Astrocyte of the spinal cord (primary cell): ENCODE measurements around the gene ALDOB.

Experiments
- DNase-seq: peaks from one replicate; pipeline ENCODE4 v3.0.0; 2011; ENCODE audit warnings: low read depth, low spot score
- H3K4me3 ChIP-seq: 2 replicates; pipeline ENCODE4 v1.5.1; 2011; ENCODE audit warnings: low read depth, mild to moderate bottlenecking, low read length, moderate library complexity
- in situ Hi-C: cut with HindIII; loops from 2 replicates; pipeline ENCODE4 v1.10.0; 2017; ENCODE audit warnings: low sequenced_read_pairs
- TF ChIP-seq, protein P1 (sequence below): IDR thresholded peaks from 2 replicates; pipeline ENCODE4 v1.5.1; 2012; ENCODE audit warnings: low read depth, mild to moderate bottlenecking, low read length, inconsistent platforms

ALDOB gene

DNA sequence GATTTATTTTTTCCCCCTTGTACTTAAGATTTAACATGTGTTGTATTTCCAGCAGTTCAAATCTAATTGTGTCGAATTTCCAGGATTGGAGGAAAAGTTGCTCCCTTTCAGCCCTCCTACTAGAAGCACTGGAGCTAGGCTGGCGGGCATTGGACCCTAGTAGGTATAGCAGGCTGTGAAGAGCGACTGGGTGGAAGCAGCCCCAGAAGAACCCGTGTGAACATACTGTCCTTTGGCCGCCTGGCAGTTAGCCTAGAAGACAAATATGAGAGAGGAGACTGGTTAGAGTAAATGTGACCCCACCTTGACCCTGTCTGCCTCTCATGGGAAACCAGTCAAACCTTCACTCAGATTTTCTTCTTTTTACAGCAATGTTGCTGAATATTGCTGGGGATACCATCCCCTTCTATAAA lies 13.9 kb downstream of the ALDOB start:
- DNase-seq, result peak; percentile 25
- TF ChIP-seq, protein P1, sequence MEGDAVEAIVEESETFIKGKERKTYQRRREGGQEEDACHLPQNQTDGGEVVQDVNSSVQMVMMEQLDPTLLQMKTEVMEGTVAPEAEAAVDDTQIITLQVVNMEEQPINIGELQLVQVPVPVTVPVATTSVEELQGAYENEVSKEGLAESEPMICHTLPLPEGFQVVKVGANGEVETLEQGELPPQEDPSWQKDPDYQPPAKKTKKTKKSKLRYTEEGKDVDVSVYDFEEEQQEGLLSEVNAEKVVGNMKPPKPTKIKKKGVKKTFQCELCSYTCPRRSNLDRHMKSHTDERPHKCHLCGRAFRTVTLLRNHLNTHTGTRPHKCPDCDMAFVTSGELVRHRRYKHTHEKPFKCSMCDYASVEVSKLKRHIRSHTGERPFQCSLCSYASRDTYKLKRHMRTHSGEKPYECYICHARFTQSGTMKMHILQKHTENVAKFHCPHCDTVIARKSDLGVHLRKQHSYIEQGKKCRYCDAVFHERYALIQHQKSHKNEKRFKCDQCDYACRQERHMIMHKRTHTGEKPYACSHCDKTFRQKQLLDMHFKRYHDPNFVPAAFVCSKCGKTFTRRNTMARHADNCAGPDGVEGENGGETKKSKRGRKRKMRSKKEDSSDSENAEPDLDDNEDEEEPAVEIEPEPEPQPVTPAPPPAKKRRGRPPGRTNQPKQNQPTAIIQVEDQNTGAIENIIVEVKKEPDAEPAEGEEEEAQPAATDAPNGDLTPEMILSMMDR, result no peak
- H3K4me3 ChIP-seq, result no peak overlapping the region
- in situ Hi-C loops, result no loop called here

DNA sequence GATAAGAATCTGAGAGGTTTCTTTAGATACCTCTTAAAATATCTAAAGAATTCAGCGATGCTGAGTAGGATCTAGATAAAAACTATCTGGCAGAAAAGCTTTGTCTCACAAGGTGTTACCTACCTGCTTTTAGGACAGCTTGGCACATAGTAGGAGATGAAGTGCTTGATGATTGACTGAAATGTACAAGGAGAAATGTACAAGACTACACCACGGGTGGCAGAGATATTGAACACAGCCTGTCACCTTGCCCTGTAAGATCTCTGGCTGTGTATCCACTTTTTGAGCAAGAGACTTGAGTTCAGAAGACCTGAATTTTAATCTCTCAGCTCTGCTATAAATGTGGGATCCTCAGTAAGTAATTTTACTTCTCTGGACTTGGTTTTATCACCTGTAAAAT lies 15.7 kb downstream of the ALDOB start:
- in situ Hi-C loops, result no loop called here
- H3K4me3 ChIP-seq, result no peak overlapping the region
- no peak for DNase-seq
- TF ChIP-seq, protein P1, result no peak

DNA sequence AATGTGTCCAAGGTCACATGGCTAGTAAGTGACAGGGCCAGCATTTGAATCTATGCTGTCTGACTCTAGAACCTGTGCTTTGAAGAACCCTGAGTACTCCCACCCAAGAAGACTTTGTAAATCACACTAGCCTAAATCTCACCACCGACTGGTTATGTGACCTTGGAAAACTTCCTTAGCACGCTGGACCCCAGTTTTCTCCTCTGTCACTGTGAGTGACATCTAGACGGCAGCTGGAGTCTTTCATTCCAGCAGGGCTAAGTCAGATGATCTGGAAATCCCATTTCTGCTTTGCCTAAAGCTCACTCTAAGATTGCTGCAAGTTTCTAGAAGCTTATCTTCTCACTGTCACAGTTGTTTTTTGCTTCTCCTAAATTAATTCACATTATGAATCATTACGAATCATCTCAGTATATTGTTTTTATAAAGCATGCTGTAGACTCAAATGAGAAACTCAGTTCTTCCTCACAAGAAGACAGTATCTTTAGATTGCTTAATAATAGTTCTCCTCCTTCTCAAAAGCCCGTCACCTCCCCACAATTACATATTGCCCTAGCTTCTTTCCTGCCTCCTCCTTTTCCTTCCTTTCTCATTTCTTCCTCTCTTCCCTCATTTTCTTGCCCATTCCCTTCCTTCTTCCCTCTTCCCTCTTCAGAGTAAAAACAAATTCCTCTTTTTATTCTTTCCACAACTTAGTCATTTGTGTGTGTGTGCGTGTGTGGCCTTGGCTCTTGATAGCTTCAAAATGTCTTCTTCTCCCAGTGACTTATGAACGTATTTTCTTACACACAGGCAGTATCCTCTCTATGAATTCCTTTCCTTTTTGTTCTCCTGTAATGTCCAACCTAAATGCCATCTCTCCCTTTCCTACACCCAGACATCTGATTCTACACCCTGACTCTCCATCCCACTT lies 16.8 kb downstream of the ALDOB start:
- peak; percentile 35 for DNase-seq
- TF ChIP-seq, protein P1, result no peak
- H3K4me3 ChIP-seq, result no peak overlapping the region
- in situ Hi-C loops, result no loop called here

DNA sequence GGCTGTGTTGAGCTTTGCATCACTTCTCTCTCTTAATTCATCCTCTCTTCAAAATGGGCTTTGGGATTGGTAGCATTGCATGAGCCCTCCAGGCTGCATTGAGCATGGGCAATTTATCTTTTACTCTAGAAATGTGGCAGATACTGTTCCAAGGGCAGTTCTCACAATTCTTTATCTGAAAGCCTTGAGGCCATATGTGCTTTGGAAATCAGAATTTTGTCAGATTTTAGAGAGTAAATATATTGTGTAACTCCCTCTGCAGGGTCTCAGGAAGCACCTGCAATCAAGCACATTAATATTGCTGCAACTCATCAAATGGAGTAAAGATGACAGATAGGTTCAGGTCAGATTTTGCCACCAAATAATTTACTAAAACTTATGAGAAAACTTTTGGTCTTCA lies 17.6 kb downstream of the ALDOB start:
- H3K4me3 ChIP-seq, result no peak overlapping the region
- DNase-seq, result no peak
- TF ChIP-seq, protein P1, result no peak
- in situ Hi-C loops, result no loop called here

DNA sequence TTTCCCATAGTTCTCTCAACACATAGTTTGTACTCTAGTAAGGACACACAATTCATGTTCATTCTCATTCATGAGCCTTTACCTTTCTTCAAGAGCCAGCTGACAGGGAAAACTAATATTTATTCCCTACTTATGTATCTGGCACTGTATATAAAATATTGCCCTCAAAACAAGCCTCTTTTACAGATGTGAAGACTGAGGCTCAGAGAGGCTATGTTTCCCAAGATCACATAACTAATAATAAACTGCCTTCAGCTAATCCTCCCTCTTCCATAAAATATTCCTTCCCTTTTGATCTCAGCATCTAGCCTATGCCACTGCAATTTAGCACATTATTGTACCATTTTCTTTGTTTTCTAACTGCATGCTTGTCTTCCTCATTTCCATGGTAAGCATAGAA lies 18.2 kb downstream of the ALDOB start:
- no peak for DNase-seq
- H3K4me3 ChIP-seq, result no peak overlapping the region
- TF ChIP-seq, protein P1, result no peak
- in situ Hi-C loops, result no loop called here

DNA sequence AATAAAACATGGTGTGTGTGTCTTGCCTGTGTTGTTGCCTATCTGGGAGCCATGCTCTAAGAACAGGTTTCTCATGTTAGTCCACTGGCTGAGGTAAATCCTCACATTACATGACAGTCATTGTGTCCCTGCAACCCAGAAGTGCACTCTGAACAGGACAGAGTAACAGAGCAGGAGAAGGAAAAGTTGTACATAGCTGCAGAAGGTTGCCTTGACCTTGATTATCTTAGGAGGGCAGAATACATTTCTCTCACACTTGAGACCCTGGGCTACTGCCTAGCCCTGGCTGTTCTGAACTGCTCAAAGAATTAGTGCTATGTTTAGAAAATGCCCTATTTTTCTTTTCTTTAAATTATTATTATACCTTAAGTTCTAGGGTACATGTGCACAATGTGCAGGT lies 20.0 kb downstream of the ALDOB start:
- no peak overlapping the region for H3K4me3 ChIP-seq
- TF ChIP-seq, protein P1, result no peak
- in situ Hi-C loops, result no loop called here
- DNase-seq, result no peak
